Suprapubic skin (tissue), 4 donors: ENCODE data around the gene NCR1. TPM values are rescaled to one million over a fixed set of nuclear protein-coding genes. Genes with fewer than 3 reads are reported as not detected.
"Not testable (repeated sequence)": the region's sequence is repeated elsewhere in the genome, so short reads cannot be mapped to it uniquely, and the experiment has no call there.

Experiments used
- DNase-seq, 2 donors: peaks; one replicate each; pipeline ENCODE4 v3.0.0-alpha.2; 2019; ENCODE audit warnings: low spot score in 2 of 2
- H3K27ac ChIP-seq: fragments of 200-600 bp; sonication (generic); one replicate; pipeline ENCODE4 v1.5.1; 2019
- H3K27me3 ChIP-seq: fragments of 200-600 bp; sonication (generic); one replicate; pipeline ENCODE4 v1.5.1; 2019
- H3K36me3 ChIP-seq: fragments of 200-600 bp; sonication (generic); one replicate; pipeline ENCODE4 v1.5.1; 2019
- H3K4me1 ChIP-seq: fragments of 200-600 bp; sonication (generic); one replicate; pipeline ENCODE4 v1.5.1; 2019
- H3K4me3 ChIP-seq: fragments of 200-600 bp; sonication (generic); one replicate; pipeline ENCODE4 v1.5.1; 2019; ENCODE audit warnings: mild to moderate bottlenecking
- H3K9me3 ChIP-seq: fragments of 200-600 bp; sonication (generic); one replicate; pipeline ENCODE4 v1.5.1; 2019
- CTCF ChIP-seq, 2 donors: fragments of 200-600 bp in 1 of 2; fragments of 450-650 bp in 1 of 2; sonication (generic) in 1 of 2; IDR thresholded peaks; one replicate each; pipeline ENCODE4 v1.5.1; 2016 to 2019; ENCODE audit warnings: antibody characterized with exemption in 2 of 2, mild to moderate bottlenecking in 1 of 2, moderate library complexity in 1 of 2
- EP300 ChIP-seq: sonication (generic); formaldehyde crosslinking; IDR thresholded peaks from one replicate; pipeline ENCODE4 v1.6.1; 2017; ENCODE audit warnings: antibody characterized with exemption
- POLR2A ChIP-seq, 2 donors: fragments of 450-650 bp; IDR thresholded peaks; one replicate each; pipeline ENCODE4 v1.6.1; 2017; ENCODE audit warnings: antibody characterized with exemption in 2 of 2, mild to moderate bottlenecking in 2 of 2, moderate library complexity in 2 of 2
- POLR2AphosphoS5 ChIP-seq, 3 donors: sonication (generic); formaldehyde crosslinking; IDR thresholded peaks; one replicate each; pipeline ENCODE4 v1.6.1; 2017; ENCODE audit warnings: antibody characterized with exemption in 3 of 3
- WGBS: methylation state at CpG from one replicate; pipeline ENCODE4 v1.1.5; 2018; 5-methylcytosine and 5-hydroxymethylcytosine counted together
- total RNA-seq, 4 donors: library from RNA; depleted of rRNA; stranded (reverse); fragments of >200 nt; gene quantifications; one replicate each; pipeline ENCODE4 v1.1.0, GENCODE V29; 2016

The NCR1 gene
- total RNA-seq, 4 donors from 2014 or later: not detected

- Histone ChIP-seq H3K36me3 (no peaks in the 10 kb centered on the region), H3K9me3 (no peaks in the 10 kb centered on the region), H3K4me3 (no peak overlapping the region), H3K27me3 (peaks cover 4% of the 10 kb centered on the region), H3K4me1 (no peaks in the 10 kb centered on the region), H3K27ac (no peak overlapping the region)
- 69% methylated on average over 10 of the region's 11 CpGs for WGBS
- no peak for DNase-seq
- TF ChIP-seq CTCF (IDR thresholded peaks at IDR 0.05) (no peak), POLR2AphosphoS5 (IDR thresholded peaks at IDR 0.05) (no peak), EP300 (no peak), POLR2A (IDR thresholded peaks at IDR 0.05) (no peak)
These were observed 10.9 kb downstream of the NCR1 start for GRCh38 chr19:54916822-54917221.

GRCh38 chr19:54918499-54918898, 12.6 kb downstream of the NCR1 start:
- Histone ChIP-seq H3K27me3 (peaks cover 4% of the 10 kb centered on the region), H3K4me3 (no peak overlapping the region), H3K27ac (no peak overlapping the region), H3K9me3 (no peaks in the 10 kb centered on the region), H3K4me1 (no peaks in the 10 kb centered on the region), H3K36me3 (no peaks in the 10 kb centered on the region)
- no peak for DNase-seq
- 84% methylated on average over 9 of the region's 9 CpGs for WGBS
- TF ChIP-seq POLR2AphosphoS5 (IDR thresholded peaks at IDR 0.05): no peak

DNA sequence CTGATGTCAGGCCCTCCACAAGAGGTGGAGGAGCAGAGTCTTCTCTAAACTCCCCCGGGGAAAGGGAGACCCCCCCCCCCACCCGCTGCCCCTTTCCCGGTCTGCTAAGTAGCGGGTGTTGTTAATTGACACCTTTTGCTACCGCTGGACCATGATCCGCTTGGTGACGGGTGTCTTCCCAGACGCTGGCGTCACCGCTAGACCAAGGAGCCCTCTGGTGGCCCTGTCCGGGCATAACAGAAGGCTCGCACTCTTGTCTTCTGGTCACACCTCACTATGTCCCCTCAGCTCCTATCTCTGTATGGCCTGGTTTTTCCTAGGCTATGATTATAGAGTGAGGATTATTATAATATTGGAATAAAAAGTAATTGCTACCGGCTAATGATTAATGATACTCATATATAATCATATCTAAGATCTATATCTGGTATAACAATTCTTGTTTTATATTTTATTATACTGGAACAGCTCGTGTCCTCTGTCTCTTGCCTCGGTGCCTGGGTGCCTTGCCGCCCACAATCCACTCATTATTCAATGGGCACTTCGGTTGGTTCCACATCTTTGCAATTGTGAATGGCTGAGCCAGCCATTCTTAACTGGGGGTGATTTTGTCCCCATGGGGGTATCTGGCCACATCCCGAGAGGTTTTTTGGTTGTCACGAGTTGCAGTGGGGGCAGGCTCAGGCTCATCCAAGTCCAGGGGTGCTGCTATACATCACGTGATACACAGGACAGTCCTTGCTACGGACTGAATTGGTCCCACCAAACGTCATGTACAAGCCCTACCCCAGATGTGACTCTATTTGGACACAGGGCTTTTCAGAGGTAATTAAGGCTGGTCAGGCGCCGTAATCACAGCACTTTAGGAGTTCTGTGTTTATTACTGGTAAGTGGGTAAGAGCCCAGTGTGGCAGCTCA, 14.0 kb downstream of the NCR1 start:
- not testable (repeated sequence) for H3K9me3 ChIP-seq, H3K36me3 ChIP-seq, H3K27me3 ChIP-seq, H3K27ac ChIP-seq, H3K4me3 ChIP-seq, H3K4me1 ChIP-seq, DNase-seq
- 52% methylated on average over 13 of the region's 24 CpGs for WGBS
- TF ChIP-seq CTCF (IDR thresholded peaks at IDR 0.05): peak in 1 of 2 donors; percentile 15

- 57% methylated on average over 7 of the region's 7 CpGs for WGBS
- no peak overlapping the region for H3K27ac ChIP-seq
These were observed 15.1 kb downstream of the NCR1 start for GRCh38 chr19:54921082-54921481.

GRCh38 chr19:54923276-54923675, 17.3 kb downstream of the NCR1 start:
- TF ChIP-seq CTCF (IDR thresholded peaks at IDR 0.05) (no peak), EP300 (no peak), POLR2A (IDR thresholded peaks at IDR 0.05) (no peak), POLR2AphosphoS5 (IDR thresholded peaks at IDR 0.05) (no peak)
- WGBS: 64% methylated on average over 9 of the region's 9 CpGs
- no peaks in the 10 kb centered on the region for H3K36me3 ChIP-seq
- no peak overlapping the region for H3K27ac ChIP-seq
- H3K4me3 ChIP-seq: no peak overlapping the region
- no peaks in the 10 kb centered on the region for H3K4me1 ChIP-seq
- H3K9me3 ChIP-seq: peaks cover 9% of the 10 kb centered on the region
- no peaks in the 10 kb centered on the region for H3K27me3 ChIP-seq
- DNase-seq: no peak

More at GRCh38 chr19:54921082-54921481, 15.1 kb downstream of the NCR1 start:
- no peaks in the 10 kb centered on the region for H3K4me1 ChIP-seq
- TF ChIP-seq POLR2AphosphoS5 (IDR thresholded peaks at IDR 0.05): no peak
- TF ChIP-seq POLR2A (IDR thresholded peaks at IDR 0.05): no peak
- TF ChIP-seq EP300: no peak
- no peak for TF ChIP-seq CTCF (IDR thresholded peaks at IDR 0.05)
- no peaks in the 10 kb centered on the region for H3K27me3 ChIP-seq
- no peak for DNase-seq
- no peaks in the 10 kb centered on the region for H3K36me3 ChIP-seq
- no peak overlapping the region for H3K4me3 ChIP-seq
- no peaks in the 10 kb centered on the region for H3K9me3 ChIP-seq
